ENCODE measurements around the gene MBTPS1.
A peak's percentile ranks its signal among the peaks of the same experiment; 100 is the strongest.
"Not testable (repeated sequence)": the region's sequence is repeated elsewhere in the genome, so short reads cannot be mapped to it uniquely, and the experiment has no call there.

MBTPS1 gene

DNA sequence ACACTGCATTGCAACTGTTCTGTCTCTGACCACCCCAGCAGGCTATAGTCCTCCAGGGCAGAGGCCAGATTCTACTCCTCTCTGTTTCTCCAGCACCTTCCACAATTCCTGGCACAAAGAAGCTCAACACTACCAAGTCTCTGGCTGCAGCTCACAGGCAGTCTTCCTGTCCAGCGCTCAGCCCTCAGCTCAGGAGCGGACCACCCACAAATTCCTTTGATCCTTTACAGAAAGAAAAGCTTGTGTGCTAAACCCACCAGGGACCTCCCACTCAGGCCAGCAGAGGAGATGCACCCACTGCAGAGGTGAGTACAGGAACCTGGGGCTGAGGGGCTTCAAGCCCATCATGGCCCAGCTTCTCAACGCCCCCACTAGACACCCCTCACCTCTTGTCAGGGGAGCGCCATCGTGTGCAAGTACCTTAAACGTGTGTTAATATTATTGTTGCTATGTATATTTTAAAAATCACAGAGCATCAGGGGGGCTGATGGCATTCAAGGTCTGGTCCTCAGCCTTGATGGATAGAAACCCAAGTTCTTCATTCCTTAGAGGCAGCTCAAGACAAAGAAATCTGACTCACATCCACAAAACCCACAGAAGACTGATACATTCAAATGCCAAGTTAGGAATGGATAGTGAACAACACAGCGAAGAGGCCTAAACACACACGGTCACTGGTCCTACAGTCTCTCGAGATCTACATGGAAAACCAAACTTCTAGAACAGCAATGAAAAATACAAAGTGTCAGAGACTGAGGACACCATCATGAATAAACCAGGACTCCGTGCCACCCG is 19.8 kb upstream of the MBTPS1 start:
- no peak for DNase-seq

DNA sequence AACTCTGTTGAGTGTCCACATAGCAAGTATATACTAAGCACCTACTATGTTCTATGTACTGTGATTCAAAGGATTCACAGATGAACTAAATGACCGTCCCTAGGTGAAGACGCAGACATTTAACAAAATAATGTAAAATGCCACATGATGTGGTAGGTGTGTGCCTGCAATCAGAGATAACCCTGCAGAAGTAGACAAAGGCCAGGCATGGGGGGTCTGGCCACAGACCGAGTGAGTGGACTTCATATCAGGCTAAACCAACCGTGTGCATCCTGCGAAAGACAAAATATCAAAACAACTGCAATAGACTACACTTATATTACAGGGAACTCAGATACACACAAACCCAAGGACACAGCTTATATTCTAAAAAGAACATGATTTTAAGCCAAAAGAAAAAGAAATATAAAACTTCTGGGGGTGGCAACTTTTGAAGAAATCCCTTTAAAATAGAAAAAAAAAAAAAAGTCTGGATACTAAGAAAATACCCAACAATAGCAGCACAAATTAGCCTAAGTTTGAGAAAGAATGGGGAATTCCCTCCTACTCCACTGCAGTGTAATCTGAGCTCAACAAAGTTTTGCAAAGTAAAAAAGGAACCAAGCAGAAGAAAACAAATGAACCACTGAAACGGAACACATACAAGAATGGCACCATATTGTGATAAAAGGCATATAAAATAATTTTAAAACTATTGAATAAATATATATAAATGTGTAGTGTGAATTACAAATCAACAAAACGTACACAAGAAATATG is 16.0 kb upstream of the MBTPS1 start:
- no peak for DNase-seq

DNA sequence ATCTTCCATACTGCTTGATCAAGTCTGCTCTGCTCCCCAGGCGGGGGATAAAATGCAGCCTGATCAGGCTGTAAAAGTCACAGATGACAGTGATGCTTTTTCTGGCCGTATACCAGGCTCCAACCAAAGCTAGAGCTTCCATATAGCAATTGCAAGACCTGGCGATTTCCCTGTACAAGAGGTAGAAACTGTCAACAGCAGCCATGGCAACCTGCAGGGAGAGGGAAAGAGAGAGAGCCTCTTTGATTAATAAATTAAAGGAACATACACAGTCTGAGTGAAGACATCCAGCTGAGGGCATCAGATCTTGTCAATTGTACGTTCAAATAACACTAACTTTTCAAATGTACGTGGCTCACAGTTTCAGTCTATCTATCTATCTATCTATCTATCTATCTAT is 14.4 kb upstream of the MBTPS1 start:
- no peak for DNase-seq

DNA sequence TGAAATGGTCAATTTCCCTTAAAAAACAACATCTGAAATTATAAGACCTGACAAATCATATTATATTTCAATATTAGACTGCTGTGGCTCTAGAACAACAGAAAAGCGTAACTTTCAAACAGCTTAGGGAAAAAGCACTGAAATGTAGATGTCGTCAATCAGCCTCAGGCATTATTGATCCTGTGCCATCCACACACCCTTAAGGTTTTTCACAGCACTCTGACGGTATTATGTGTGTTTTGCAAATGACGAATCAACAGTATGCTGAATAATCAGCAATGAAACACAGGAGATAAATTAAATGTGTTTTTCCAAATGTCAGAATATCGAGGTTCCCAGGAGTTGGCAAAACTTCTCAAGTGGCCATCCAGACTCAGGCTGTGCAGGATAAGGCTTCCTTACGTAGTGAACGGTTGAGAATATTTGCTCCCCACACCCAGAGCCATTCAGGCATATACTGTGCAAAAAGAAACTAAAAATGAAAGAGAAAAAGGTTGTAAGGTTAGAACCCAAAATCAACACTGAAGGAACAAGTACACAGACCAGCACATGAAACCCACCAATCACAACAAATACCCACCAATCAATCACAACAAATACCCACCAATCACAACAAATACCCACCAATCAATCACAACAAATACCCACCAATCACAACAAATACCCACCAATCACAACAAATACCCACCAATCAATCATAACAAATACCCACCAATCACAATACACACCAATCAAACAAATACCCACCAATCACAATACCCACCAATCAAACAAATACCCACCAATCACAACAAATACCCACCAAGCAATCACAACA is 7.7 kb upstream of the MBTPS1 start:
- no peak for DNase-seq

DNA sequence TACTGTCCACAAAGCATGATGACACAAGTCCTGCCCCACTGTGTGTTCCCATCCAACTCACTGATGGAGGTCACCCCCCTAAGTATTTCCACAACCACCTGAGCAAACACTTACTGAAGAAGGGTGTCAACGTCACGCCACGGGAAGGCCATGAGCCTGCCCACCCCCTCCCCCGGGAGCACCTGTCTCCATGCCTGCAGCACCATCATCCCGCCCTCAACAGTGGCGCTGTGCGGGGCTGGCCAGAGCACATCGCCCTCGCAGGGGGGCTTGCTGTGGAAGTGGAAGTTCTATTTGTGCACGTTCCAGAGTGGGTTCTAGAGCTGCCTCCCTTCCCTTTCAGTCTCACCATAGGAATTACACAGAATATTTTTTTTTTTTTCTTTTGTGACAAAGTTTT is 4.3 kb upstream of the MBTPS1 start:
- no peak for DNase-seq

DNA sequence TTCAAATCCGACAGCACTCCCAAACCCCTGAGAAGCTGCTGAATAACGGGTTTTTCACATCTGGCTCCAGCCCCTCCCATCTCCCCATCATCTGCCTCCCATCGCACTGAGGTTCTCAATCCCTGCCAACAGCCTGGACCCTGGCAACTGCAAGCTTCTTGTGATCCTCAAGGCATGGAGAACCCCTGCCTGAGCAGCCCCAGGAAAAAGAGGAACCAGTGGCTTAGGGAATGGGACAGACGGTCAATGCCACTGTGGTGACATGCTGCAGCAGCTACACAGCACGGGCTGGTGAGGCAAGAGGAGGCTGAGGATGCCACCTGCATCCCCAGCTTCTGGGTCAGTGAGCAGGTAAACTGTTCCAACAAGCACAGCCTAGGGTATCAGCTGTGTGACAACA is 3.3 kb upstream of the MBTPS1 start:
- DNase-seq = no peak

DNA sequence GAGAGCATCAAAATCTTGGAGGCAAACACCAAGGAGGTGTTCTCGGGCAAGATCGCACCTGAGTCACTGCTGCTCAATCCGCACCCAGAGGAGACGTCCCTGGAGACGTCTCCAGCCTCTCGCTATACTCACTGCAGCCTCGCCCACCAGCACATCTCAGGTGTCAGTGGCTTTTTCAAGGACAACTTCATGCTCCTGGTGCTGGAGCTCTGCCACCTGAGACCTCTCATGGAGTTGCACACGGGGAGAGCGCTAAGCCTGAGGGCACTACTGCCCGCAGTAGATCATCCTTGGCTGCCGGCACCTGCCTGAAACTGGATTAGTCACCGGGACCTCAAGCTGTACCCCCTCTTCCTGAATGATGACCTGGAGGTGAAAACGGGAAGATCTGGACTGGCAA is 2.6 kb upstream of the MBTPS1 start:
- DNase-seq = no peak

DNA sequence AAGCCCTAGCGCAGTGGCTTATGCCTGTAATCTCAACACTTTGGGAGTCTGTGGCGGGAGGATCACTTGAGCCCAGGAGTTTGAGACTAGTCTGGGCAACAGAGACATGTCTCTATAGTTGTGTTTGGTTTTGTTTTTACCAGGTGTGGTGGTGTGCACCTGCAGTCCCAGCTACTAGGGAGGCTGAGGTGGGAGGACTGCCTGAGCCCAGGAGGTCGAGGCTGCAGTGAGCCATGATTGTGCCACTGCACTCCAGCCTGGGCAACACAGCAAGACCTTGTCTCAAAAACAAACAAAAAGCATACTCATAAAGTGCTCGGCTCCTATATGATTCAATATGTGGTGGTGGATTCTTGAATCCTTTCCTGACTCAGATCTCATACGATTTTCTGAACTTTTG is 1.6 kb upstream of the MBTPS1 start:
- DNase-seq = not testable (repeated sequence)

DNA sequence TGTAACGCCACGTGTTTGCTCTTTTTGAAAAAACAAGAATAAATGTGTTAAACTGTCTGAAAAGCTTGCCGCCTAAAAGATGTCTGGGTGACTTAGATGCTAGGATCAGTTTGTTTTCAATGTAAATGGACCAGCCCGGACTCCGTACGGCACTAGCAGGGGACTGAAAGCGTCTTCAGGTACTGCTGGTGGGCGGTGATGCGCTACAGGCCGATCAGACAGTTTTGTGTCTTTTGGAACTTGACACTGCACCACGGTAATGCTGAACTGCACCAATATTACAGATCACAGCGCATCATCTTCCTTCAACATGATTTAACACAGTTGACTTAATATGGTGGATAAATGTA is 727 bp upstream of the MBTPS1 start:
- DNase-seq = no peak

DNA sequence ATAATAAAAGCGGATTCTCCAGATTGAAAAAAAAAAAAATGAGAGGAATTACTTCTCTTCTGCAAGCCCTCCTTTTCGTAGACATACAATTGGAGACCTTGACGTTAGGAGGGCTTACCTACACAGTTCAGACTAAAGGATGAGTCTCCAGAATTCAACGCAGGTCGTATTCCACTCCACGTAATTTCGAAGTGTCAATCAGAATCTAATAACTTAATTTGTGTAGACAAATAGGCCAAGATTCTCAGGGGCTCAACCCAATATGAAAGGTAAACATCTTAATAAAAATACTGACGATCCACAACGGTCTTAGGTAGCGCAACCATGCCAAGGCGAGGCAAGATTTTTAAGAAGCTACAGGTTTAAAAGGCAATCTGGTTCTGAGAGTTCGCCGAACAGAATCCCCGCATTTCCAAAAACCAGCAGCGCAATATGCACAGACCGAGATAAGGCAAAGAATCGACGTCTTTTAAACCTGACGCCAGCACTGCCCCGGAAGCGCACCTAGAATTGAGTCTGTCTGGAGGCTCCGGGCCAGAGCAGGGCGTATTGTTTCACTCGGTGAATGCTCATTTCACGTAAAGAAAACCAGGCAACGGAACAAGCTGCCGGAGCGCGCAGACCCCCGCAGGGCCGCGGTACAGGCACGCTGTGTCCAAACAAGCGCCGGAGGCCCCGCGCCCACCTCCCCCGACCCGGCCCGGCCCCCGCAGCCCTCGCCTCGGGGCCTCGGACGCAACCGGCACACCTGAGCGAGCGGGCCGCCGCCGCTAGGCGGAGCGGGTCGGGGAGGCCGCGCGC is 623 bp downstream of the MBTPS1 start:
- peak; percentile 25 for DNase-seq

DNA sequence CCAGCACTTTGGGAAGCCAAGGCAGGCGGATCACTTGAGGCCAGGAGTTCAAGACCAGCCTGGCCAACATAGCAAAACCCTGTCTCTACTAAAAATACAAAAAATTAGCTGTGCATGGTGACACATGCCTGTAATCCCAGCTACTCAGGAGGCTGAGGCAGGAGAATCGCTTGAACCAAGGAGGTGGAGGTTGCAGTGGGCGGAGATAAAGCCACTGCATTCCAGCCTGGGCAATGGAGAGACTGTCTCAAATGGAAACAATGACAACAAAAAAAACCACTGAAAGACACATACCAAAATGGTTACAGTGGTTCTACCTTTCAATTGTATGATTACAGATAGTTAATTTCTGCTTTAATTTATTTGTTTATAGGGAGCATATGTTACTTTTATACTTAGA is 4.8 kb downstream of the MBTPS1 start:
- not testable (repeated sequence) for DNase-seq

DNA sequence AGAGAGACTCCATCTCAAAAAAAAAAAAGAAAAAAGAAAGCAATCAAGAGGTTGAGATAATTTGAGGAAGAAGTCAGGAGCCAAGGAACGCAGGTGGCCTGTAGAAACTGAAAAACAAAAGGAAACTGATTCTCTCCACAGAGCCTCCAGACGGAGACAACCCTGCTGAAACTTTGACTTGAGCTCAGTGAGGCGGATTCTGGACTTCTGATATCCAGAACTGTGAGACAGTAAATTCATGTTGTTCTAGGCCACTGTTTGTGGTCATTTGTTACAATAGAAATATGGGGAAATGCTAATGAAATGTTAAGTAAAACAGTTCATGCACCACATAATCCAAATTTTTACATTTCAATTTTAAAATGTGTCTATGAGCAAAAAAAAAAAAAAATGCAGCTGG is 5.2 kb downstream of the MBTPS1 start:
- no peak for DNase-seq

DNA sequence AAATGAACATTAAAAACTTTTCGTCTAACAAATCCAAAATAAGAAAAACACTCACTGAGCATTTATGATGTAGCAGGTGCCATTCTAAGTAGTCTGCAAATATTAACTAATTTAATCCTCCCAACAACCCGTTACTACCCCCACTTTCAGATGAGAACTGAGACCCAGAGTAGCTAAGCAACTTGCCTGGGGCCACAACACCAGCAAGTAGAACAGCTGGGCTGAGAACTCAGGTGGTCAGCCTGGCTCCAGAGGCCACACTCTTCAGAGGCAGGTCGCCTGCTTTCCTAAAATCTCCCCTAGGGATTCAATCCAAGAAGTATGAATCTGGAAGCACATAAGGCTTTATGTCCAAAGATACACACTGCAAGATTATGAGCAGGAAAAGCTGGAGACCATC is 6.2 kb downstream of the MBTPS1 start:
- DNase-seq = no peak

DNA sequence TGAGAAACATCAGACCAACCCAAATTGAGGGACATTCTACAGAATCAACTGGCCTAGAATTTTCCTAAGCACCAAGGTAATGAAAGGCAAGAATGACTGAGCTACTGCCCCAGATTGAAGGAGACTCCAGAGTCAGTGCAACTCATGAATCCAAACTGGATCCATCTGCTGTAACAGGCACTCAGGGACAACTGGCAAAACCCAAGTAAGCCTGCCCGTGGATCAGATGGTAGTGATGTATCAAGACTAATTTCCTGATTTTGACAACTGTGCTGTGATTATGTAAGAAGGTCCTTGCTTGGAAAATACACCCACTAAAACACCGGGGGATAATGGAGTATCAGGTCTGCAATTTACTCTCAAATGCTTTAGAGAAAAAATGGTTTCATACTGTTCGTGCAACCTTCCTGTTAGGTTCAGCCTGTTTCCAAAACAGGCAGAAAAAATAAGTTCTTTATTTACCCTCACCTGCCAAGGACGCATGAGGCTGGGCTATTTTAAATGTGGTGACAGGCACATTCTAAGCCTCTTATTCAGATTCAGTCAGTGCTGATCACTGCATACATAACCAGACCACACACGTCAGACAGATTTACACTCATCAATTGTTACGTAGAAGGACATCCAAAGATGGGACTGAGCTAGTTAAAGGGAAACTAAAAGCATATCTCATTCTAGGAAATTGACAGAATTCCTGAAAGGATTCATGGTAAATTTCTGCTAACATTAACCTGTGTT is 7.0 kb downstream of the MBTPS1 start:
- DNase-seq = no peak

DNA sequence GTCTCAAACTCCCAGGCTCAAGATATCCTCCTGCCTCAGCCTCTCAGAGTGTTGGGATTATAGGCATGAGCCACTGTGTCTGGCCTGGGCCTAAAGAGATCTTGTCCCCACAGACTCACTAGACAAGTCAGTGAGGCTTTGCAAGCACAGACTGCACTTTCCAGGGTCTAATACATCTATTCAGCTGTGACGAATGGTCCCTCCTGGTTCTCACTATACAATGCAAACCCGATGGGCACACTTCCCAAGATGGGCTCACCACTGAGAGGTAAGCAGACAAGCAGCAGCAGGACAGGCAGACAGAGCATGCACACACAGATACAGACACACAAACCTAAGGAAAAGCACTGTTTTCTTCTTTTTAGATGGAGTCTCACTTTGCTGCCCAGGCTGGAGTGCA is 8.8 kb downstream of the MBTPS1 start:
- DNase-seq = no peak

DNA sequence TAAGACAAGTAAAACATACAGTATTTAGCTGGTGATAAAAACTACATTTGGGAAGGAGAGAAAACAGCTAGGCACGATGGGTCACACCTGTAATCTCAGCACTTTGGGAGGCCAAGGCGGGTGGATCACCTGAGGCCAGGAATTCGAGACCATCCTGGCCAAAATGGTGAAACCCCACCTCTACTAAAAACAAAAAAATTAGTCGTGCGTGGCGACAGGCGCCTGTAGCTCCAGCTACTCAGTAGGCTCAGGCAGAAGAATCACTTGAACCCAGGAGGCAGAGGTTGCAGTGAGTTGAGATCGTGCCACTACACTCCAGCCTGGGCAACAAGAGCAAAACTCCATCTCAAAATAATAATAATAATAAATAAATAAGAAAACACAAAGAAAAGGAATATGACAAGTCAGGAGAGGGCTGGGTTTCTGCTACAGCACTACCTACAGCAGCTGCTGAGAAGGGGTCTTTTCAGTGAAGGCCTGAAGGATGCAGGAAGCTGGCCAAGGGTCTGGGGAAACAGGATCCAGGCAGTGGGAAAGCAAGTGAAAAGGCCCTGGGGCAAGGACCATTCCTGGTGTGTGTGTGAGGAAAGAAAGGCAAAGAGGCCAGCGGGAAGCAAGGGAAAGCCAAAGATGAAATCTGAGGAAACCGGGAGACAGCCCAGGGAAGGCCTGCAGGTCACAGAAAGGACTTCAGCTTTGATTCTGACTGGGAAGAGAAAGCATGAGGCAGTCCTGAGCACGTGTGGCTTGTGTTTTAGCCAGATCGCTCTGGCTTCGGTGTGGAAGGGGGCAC is 10.6 kb downstream of the MBTPS1 start:
- DNase-seq = no peak

DNA sequence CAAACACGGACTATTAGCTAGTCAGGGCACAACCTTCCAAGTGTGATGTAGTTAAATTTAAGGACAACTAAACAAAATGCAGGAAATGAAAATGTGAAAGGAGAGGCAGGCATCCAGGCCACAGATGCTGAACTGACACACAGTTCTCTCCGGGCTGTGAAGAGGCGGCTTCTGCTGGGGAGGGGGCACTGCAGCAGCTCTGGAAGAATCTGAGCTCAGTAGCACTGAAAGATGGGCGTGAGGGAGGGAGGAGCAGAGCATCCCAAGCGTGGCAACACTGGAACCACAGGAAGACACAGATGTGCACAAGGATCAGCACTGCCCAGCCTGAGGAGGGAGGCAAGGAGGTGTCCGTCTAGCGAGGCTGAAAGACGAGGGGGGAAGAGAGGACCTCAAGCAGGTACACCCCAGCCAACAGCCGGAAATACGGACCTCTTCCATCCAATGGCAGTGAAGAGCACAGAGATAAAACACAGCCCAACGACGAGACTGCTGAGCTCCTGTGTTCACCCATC is 11.4 kb downstream of the MBTPS1 start:
- no peak for DNase-seq

DNA sequence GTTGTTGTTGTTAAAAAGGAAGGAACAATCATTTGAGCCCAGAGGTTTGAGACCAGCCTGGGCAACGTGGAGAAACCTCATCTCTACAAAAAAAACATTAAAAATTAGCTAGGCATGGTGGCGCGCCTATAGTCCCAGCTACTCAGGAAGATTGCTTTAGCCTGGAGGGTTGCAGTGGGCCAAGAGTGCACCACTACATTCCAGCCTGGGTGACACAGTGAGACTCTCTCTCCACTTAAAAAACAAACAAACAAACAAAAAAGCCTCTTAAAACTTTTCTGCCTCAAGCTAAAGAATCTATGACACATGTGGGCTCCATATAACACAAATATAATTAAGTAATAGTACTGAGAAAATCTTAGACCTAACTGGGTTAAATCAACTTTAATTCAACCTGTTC is 12.5 kb downstream of the MBTPS1 start:
- no peak for DNase-seq

DNA sequence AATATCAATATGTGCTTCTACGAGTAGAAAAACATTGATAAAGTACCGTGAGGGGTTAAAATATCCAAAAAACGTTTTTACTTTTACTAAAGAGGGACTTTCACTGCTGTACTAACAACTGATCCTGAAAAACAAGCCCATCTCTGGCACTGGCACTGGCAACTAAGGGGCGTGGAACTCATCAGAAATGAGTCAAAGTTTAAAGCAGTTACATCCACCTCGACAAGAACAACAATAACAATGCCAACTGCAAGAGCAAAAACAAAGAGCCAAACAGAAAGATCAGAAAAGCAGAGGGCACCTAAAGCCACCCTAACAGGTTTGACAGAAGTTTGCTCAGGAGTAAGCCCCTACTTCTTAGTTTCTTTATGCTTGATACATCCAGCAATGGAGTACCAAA is 13.1 kb downstream of the MBTPS1 start:
- no peak for DNase-seq

DNA sequence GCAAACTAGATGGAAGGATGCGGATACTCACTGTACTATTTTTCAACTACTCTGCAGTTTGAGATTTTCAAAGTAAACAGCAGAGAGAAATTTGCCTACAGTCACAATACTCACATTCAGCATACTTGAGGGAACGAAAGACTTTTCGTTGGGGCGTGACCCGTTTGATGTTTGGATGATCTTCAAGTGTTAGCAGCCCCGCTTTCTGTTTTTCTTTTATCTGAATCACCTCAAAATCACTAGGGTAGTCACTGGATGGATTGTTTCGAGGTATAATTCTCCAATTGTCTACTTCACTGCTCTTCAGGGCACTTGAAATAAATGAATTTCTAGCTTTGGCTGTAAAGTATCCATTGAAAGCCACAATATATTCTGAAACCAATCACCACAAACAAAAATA is 17.8 kb downstream of the MBTPS1 start:
- DNase-seq = no peak

DNA sequence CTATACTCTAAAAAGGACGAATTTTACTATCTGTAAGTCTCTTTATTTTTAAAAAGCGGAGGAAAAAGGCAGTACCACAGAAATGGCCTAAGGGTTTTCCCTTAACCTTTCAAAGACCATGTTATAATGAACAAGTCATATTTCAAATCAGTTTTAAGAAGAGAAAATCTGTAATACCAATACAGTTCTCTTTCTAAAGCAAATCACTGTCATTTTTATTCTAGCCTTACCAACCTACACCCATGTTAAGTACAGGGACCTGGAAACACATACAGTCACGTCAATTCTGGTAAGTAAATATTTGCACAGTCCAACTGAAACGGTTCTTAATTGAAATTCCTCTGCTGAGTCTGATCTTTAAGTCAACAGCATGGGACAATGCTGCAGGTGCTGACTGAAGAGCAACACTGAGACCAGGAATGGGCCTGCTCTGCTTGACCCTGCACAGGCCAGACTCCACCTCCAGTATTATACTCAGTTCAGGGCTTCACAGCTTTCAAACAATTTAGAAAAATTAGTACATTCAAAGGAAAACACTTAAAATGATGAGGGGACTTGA is 20.2 kb downstream of the MBTPS1 start:
- no peak for DNase-seq

All from NCI-H226 (cell line).